Measurements from ENCODE around the gene TTYH3.
"Not testable (repeated sequence)": the region's sequence is repeated elsewhere in the genome, so short reads cannot be mapped to it uniquely, and the experiment has no call there.

Gene TTYH3

GRCh38 chr7:2666588-2667250 lies 34.9 kb downstream of the TTYH3 start:
- DNase-seq, result no peak

GRCh38 chr7:2667843-2668242 lies 36.1 kb downstream of the TTYH3 start:
- DNase-seq, result no peak

GRCh38 chr7:2668401-2668800 lies 36.6 kb downstream of the TTYH3 start:
- no peak for DNase-seq

GRCh38 chr7:2670171-2670570 lies 38.4 kb downstream of the TTYH3 start:
- DNase-seq, result no peak

GRCh38 chr7:2670720-2671391 lies 39.1 kb downstream of the TTYH3 start:
- DNase-seq, result peak; percentile 72

- DNase-seq, result not testable (repeated sequence)
Observed at GRCh38 chr7:2673214-2673613, 41.4 kb downstream of the TTYH3 start.

- DNase-seq, result no peak
Observed at GRCh38 chr7:2673934-2674333, 42.1 kb downstream of the TTYH3 start.

GRCh38 chr7:2675256-2675764 lies 43.5 kb downstream of the TTYH3 start:
- DNase-seq, result no peak

- DNase-seq, result not testable (repeated sequence)
Observed at GRCh38 chr7:2676576-2676975, 44.8 kb downstream of the TTYH3 start.

- not testable (repeated sequence) for DNase-seq
Observed at GRCh38 chr7:2678454-2678853, 46.7 kb downstream of the TTYH3 start.

- DNase-seq, result not testable (repeated sequence)
Observed at GRCh38 chr7:2679135-2680127, 47.6 kb downstream of the TTYH3 start.

- DNase-seq, result no peak
Observed at GRCh38 chr7:2680256-2680655, 48.5 kb downstream of the TTYH3 start.

GRCh38 chr7:2680792-2681490 lies 49.2 kb downstream of the TTYH3 start:
- DNase-seq, result peak; percentile 74

- no peak for DNase-seq
Observed at GRCh38 chr7:2681929-2682799, 50.4 kb downstream of the TTYH3 start.

GRCh38 chr7:2684501-2684900 lies 52.7 kb downstream of the TTYH3 start:
- DNase-seq, result no peak

- DNase-seq, result no peak
Observed at GRCh38 chr7:2686101-2686500, 54.3 kb downstream of the TTYH3 start.

- DNase-seq, result peak; percentile 20
Observed at GRCh38 chr7:2687338-2687869, 55.6 kb downstream of the TTYH3 start.

- no peak for DNase-seq
Observed at GRCh38 chr7:2687881-2688318, 56.1 kb downstream of the TTYH3 start, which contains the start of gene AMZ1. Gene AMZ1, plus strand, starts transcription at chr7:2688202. Its CDS starts 12,250 bp downstream, at chr7:2700452.

- DNase-seq, result no peak
Observed at GRCh38 chr7:2688409-2689342, 56.9 kb downstream of the TTYH3 start.

- DNase-seq, result no peak
Observed at GRCh38 chr7:2689343-2689847, 57.6 kb downstream of the TTYH3 start.
